GM19467 (cell line): ENCODE measurements around the gene TAP2.
A peak's percentile ranks its signal among the peaks of the same experiment; 100 is the strongest.
"Not testable (repeated sequence)": the region's sequence is repeated elsewhere in the genome, so short reads cannot be mapped to it uniquely, and the experiment has no call there.

Experiments used
- ATAC-seq: cut with Tn5 transposase; IDR thresholded peaks from one replicate; pipeline ENCODE4 v1.9.1; 2021; ENCODE audit warnings: mild to moderate bottlenecking, moderate library complexity; ENCODE audit not compliant: unreplicated experiment

TAP2 gene

GRCh38 chr6:32838114-32838958 lies at the start of gene TAP2:
TAP2 (minus strand) TSS chr6:32838739; CDS start chr6:32838233, 506 bp downstream.
- ATAC-seq, result peak; percentile 71

- no peak for ATAC-seq
Observed at GRCh38 chr6:32887616-32888015, 49.1 kb upstream of the TAP2 start.

DNA sequence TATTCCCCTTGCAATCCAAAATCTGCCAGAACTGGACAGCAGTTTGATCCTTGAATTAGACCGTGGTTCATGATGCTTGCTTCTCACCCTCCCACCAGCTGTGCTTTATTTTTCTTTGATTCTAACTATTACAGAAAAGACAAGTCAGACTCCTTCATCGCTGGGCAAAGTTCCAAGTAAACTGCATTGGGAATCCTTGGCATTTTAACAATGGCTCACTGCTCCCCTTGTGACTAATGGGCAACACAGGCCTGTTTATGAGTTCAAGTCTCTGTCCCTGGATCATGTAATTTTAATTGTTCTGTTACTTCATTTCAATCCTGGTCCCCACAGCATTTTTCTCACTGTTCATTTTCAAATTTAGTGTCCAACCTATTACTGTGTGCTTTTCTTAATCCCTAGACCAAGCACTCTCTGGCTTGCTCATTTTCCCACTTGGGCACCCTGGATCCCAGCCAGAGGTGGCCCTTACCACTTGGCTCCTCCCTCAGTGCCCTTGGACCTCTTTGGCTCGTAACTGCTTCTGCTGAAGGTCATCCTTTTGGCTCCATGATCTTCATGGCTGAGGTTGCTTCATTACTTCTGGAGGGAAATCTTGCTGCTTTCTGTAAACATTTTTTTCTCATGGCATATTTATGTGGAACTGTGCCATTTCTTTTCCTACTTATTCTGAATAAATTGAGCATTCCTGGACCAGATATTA lies 48.3 kb upstream of the TAP2 start:
- ATAC-seq, result no peak

- no peak for ATAC-seq
Observed at GRCh38 chr6:32885698-32886286, 47.3 kb upstream of the TAP2 start.

DNA sequence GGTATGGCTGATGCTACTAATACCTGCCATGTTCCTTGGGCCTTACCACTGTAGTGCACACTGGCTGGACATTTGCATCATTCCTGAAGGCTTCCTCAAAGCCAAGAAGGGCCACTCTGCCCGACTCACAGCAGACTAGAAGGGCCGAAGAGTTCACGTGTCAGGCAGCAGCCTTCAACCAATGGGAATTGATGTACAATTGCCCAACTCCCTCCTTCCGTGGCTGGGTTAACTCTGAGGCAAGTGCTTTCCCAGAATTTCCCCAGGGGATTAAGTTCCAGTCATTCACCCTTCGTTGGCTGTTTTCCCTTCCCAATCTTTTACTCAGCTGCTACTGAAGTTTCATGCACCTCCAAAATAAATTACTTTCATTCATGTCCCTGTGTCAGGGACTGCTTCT lies 45.2 kb upstream of the TAP2 start:
- ATAC-seq, result no peak

DNA sequence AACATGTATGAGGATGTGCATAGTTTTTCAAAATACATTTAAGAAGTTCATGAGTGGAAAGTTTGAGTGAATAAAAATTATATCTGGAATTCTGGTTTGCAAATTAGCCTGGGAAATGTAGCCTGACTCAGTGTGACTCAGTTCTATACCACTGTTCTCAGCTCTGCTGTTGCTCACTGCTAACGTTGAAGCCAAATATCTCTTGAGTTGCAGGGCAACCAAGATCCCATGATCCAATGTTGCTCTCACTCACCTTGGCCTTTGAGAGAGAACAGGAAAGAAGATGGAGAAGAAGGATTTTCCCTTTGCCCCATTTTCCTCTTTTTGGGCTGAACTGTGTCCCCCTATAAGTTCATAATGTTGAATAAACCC lies 44.3 kb upstream of the TAP2 start:
- ATAC-seq, result no peak

- ATAC-seq, result not testable (repeated sequence)
Observed at GRCh38 chr6:32880962-32881361, 42.4 kb upstream of the TAP2 start.

DNA sequence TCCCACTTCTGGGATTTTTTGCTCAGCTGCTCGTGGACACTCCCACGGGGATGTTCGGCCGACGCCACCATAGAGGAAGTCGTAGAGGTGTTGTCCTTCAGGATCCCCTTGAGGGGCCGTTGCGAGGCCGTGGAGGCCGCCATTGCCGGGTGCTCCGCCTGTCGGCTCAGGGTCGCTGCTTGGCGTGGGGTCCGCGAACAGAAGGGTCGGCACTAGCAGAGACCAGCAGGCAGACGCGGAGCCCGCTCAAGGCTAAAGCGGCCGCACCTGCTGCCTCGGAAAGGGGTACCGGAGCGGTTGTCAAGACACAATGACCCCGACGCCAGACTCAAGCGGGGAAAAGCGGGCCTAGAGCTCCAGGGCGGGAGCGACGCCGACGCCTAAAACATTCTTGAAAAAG lies 41.2 kb upstream of the TAP2 start:
- no peak for ATAC-seq

DNA sequence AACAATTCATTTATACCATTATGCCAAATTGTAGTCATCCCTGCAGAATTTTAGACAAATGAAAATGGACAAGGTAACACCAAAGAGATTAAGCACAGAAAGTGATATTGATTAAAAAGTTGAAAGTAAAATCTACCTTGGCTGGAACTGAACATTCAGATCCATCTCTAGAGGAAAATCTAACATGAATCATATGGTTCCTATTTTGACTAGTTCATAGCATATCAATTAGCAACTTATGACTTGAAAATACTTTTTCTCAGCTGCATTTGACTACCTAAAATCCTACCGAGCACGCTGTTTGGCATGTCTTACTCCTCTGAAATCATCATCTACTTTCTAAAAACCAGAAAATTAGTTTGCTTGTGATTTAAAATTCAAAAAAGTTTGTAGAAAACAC lies 38.1 kb upstream of the TAP2 start:
- ATAC-seq, result no peak

DNA sequence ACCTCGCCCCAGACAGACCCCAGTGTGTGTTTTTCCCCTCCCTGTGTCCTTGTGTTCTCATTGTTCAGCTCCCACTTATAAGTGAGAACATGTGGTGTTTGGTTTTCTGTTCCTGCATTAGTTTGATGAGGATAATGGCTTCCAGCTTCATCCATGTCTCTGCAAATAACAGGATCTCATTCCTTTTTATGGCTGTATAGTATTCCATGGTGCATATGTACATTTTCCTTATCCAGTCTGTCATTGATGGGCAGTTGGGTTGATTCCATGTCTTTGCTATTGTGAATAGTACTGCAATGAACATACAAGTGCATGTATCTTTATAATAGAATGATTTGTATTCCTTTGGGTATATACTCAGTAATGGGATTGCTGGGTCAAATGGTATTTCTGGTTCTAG lies 35.4 kb upstream of the TAP2 start:
- not testable (repeated sequence) for ATAC-seq

DNA sequence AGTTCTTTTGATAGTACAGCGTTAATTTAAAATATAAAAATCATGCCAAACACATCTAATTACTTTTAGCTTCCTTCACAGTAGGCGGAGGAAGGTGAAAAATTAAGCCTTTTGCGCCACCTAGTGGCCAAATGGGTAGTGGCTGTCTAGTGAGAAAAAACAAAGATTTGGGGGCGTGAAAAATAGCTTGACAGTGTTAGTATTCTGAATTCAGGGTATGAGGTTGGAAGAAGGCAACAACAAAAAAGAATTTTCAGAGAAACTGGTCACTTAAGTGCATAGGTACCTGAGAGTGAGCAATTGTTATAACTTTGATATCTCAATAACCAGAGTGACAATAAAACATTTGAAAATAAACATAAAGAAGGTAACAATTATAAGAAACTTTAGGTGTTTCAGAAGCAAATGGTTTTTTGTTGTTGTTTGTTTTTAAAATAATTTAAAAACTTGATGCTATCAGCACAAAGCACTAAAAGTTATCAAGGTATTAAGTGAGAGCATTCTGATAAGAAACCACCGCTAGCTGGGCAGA lies 29.8 kb upstream of the TAP2 start:
- no peak for ATAC-seq

DNA sequence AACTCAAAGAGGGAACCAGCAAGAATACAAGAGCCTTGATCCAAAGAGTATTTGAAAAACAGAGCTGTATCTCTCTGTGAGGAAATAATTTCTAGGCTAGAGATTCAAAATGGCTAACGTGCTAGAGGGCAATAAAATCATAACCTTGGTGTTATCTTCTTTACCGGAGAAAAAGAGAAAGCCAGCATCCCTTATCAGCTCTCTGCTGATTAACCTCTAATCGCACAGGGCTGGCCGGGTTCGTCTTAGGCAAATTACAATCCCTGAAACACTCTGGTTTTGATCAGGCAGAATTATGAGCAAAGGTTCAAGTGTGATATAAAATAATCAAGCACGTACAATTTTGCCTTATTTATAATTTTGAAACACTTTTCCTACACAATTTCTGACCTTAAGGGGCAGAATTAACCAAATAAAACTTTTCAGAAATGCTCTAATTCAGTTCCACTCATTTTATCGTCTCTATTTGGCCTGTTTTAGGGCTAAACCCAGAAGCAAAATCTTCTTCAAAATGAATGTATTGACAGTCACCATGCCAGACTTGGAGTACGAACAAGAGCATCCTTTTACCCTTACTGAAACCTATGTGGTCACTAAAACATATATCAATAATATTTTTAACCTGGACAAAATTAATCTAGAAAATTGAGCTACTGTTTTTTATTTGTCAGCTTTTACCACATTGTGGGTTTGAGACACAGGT lies 29.2 kb upstream of the TAP2 start:
- ATAC-seq, result no peak

DNA sequence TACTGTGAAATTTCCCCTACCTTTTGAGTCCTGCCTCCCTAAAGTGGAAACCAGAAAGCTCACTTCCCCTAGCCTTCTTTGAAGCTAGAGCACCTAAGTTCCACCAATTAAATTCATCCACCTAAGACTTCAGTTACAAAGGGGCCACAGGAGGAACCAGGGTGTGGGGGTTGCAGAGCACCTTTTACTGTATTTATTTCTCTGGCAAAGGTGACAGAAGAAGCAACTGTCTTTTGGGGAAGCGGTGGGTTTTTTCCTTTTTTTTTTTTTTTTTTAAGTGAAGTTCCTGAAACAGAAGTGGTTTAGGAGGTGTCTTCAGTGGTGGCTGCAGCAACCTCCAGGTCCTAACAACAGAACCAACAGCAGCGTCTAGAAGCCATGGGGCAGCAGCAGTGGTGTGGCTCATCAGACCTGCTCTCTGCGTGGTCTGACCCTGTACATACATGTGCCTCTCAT lies 28.5 kb upstream of the TAP2 start:
- ATAC-seq, result no peak

- ATAC-seq, result no peak
Observed at GRCh38 chr6:32865724-32866443, 27.3 kb upstream of the TAP2 start.

DNA sequence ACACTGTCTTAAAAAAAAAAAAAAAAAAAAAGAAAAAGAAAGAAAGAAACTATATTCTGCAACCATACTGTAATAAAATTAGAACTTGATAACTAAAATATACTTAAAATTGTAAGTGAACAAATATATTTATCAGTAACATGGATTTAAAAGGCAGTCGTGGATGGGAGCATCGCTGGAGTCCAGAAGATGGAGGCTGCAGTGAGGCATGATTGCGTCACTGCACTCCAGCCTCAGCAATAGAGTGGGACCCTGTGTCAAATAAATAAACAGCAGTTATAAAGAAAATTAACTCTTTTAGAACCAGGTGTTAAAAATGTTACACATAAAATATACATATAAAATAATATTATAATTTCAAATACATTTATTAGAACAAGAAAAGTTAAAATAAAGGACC lies 24.2 kb upstream of the TAP2 start:
- ATAC-seq, result no peak

GRCh38 chr6:32860674-32861073 lies 22.1 kb upstream of the TAP2 start:
- ATAC-seq, result no peak

- ATAC-seq, result no peak
Observed at GRCh38 chr6:32858194-32858593, 19.7 kb upstream of the TAP2 start.

GRCh38 chr6:32857156-32857891 lies 18.8 kb upstream of the TAP2 start:
- ATAC-seq, result no peak

DNA sequence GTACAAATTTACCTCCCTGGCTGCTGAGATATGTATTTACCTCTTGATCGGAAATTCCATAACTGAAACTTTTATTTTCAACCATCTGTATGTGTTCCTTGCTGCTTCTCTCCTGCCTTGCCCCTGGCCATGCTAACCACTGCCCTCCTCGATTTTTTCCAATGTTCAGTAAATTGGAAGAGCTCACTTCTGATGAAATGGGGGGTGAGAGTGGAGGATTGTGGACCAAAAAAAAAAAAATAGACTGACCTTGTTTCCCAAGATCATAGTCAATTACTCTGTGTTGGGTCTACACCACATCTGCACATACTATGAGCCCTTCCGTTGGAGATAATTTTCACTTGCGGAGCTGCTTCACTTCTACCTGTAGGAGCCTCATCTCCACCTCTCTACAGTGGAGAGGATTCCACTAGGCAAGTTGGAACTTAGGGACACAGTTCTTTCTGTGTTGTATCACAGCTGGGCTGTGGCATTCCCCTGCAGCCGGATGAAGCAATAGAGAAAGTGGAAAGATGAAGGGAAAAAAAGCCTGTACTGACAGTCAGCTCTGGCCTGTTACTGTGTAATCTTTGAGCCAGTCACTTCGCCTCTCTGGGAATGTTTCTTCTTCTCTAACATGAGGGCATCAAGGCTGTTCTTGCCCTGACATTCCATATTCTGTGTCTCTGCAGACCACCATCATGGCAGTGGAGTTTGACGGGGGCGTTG lies 17.1 kb upstream of the TAP2 start:
- ATAC-seq, result no peak
